Measurements from ENCODE around the gene KHNYN. TPM values are rescaled to one million over a fixed set of nuclear protein-coding genes. Genes with fewer than 3 reads are reported as not detected.

KHNYN gene
- total and polyA plus RNA-seq, 2 of the 8 experiments (the other 6 are each of a cell fraction or from before 2014, with no cell fraction given) = 7.6 to 22.3 TPM

- WGBS, 2 experiments (ENCODE audit: extremely low coverage in 1 of 2, insufficient coverage in 1 of 2, insufficient read length in 1 of 2, insufficient replicate concordance in 2 of 2, low coverage in 1 of 2, low lambda C conversion rate in 2 of 2, missing lambda C conversion rate in 1 of 2) = 74% methylated on average over 5 of the region's 5 CpGs; no CpG with 5 or more reads in 1 of the 2 experiments
- Histone ChIP-seq H2BK20ac (ENCODE audit: low read length) (no peak overlapping the region), H3K36me3 (ENCODE audit: control insufficient read depth in 2 of 4, insufficient read depth in 4 of 4, low read length in 3 of 4) (peaks cover 10 to 26% (median 14%) of the 10 kb centered on the region in 4 experiments; a peak in 7 of 8 replicates), H2AFZ (ENCODE audit: low read length) (no peak overlapping the region), H3K9ac (replicated peaks in 1 of 4; ENCODE audit: extremely low read depth in 1 of 4, low read depth in 3 of 4, low read length in 3 of 4) (no peak overlapping the region), H3K18ac (ENCODE audit: extremely low read depth, low read length) (no peak overlapping the region), H3K4me3 (ENCODE audit: extremely low read depth in 1 of 4, insufficient read depth in 2 of 4, low read depth in 3 of 4, low read length in 4 of 4) (no peak overlapping the region), H4K91ac (replicated peaks; ENCODE audit: insufficient read length, low read length) (no peak overlapping the region), H3K79me1 (ENCODE audit: low read depth, low read length) (no peaks in the 10 kb centered on the region; the same call in 1 of the 2 replicates), H2BK120ac (replicated peaks; ENCODE audit: low read depth, low read length) (no peak overlapping the region), H3K14ac (ENCODE audit: insufficient read length) (no peak overlapping the region), H3K23ac (ENCODE audit: insufficient read length) (no peak overlapping the region), H3K9me3 (ENCODE audit: insufficient read depth in 2 of 2, low read depth in 1 of 2, low read length in 1 of 2) (no peaks in the 10 kb centered on the region), H2BK12ac (ENCODE audit: low read depth, low read length) (no peak overlapping the region), H4K20me1 (replicated peaks in 1 of 2; ENCODE audit: control insufficient read depth in 1 of 2, insufficient read depth in 2 of 2, low read length in 2 of 2) (peaks cover 1 to 6% of the 10 kb centered on the region in 2 experiments), H3K27ac (ENCODE audit: low read depth, low read length) (no peak overlapping the region), H3K4ac (replicated peaks; ENCODE audit: insufficient read length, low read depth, low read length) (no peak overlapping the region), H3K23me2 (ENCODE audit: low read depth, low read length) (no peaks in the 10 kb centered on the region), H3K4me2 (ENCODE audit: insufficient read depth in 1 of 2, low read depth in 2 of 2, low read length in 2 of 2) (no peak overlapping the region), H2BK15ac (ENCODE audit: low read length) (no peak overlapping the region), H3K79me2 (ENCODE audit: control insufficient read depth in 1 of 2, insufficient read depth in 2 of 2, low read length in 2 of 2) (no peaks in the 10 kb centered on the region), H2BK5ac (ENCODE audit: low read depth, low read length) (no peak overlapping the region), H2AK5ac (ENCODE audit: low read depth, low read length) (no peak overlapping the region), H3K56ac (replicated peaks; ENCODE audit: insufficient read length, low read depth, low read length) (no peak overlapping the region), H4K8ac (ENCODE audit: extremely low read depth, insufficient read depth, low read length) (no peak overlapping the region), H4K5ac (ENCODE audit: insufficient read length, low read depth, low read length) (no peak overlapping the region), H3K27me3 (replicated peaks in 1 of 4; ENCODE audit: control insufficient read depth in 3 of 4, extremely low read depth in 1 of 4, insufficient read depth in 3 of 4, low read length in 3 of 4) (no peaks in the 10 kb centered on the region), H3K4me1 (replicated peaks in 1 of 4; ENCODE audit: control insufficient read depth in 3 of 4, insufficient read depth in 4 of 4, low read length in 3 of 4) (peaks cover 0 to 1% (median under 1%) of the 10 kb centered on the region in 4 experiments; a peak in 3 of 7 replicates)
- DNase-seq (ENCODE audit: low read depth in 1 of 2, low spot score in 2 of 2) (no peak), FAIRE-seq (no peak)
- ChIA-PET POLR2A (ENCODE audit: partially characterized antibody) (interaction anchor here (0.6 to 3.2 kb wide), 24 partner anchors 8 to 429 kb away, joined by 3 to 25 read pairs (median 4); partner anchors contain the start of genes ADCY4, CBLN3, CIDEB and DHRS1), CTCF (ENCODE audit: partially characterized antibody) (interaction anchor here (0.7 to 21.3 kb wide), 35 partner anchors 10 to 323 kb away, joined by 3 to 664 read pairs (median 5); partner anchors contain the start of genes ADCY4, CIDEB, DCAF11 and RIPK3)
- no peak for TF ChIP-seq SP2 (IDR thresholded peaks at IDR 0.05; ENCODE audit: low read length)
- TF ChIP-seq KDM5A (IDR thresholded peaks at IDR 0.05; ENCODE audit: low read length) = no peak
- no peak for TF ChIP-seq SRF (IDR thresholded peaks at IDR 0.05; ENCODE audit: low read depth, low read length)
- peak; percentile 85 to 86 for TF ChIP-seq RAD21 (IDR thresholded peaks at IDR 0.05 in 1 of 2, conservative IDR thresholded peaks at IDR 0.05 in 1 of 2; ENCODE audit: low read depth in 2 of 2, low read length in 2 of 2)
- peak; percentile 37 to 83 (median 69) for TF ChIP-seq CTCF (IDR thresholded peaks at IDR 0.05; ENCODE audit: control extremely low read depth in 1 of 3, insufficient read depth in 1 of 3, low read depth in 1 of 3, low read length in 3 of 3)
- no peak for TF ChIP-seq KDM4A (IDR thresholded peaks at IDR 0.05; ENCODE audit: low read depth, low read length, severe bottlenecking)
Measured at GRCh38 chr14:24436355-24437019, 6.7 kb downstream of the KHNYN start.
